Measurements from ENCODE around the gene OSER1.

Gene OSER1

DNA sequence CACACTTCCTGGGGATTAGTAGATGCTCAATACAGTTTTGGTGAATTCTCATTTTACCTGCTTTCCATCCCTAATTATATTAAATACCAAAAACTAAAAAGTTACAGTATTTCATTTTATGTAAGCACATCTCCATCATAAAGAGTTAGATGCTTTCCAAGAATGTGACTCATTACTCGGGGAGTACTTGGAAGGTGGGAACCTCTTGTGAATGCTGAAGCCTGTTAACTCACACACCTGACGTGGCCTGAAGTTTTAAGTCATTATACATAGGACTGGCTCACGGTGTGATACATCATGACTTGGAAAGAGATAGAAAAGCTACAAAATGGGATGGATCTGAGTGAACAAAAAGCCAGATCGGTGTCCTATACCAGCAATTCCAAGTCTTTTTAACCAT is 2.2 kb upstream of the OSER1 start:
- DNase-seq (ENCODE audit: low read depth, low spot score): no peak
- TF ChIP-seq CTCF (IDR thresholded peaks at IDR 0.05; ENCODE audit: insufficient read depth, low read length, missing control alignments): no peak
- CTCF ChIA-PET: interaction anchor here (0.8 to 12.4 kb wide), 13 partner anchors 10 to 472 kb away, joined by 3 to 452 read pairs (median 8); partner anchors contain the start of gene FITM2
- H3K4me3 ChIP-seq (ENCODE audit: low read depth, low read length): no peak overlapping the region
- POLR2A ChIA-PET: no interaction called here

GRCh38 chr20:44211177-44212039 is 837 bp upstream of the OSER1 start:
- ChIA-PET POLR2A (interaction anchor here (0.9 kb wide), 1 partner anchor 100 kb away, joined by 4 read pairs; the partner anchor contains the start of gene FITM2), CTCF (interaction anchor here (1.1 to 12.4 kb wide), 10 partner anchors 12 to 472 kb away, joined by 3 to 452 read pairs (median 32); partner anchors contain the start of gene FITM2)

DNA sequence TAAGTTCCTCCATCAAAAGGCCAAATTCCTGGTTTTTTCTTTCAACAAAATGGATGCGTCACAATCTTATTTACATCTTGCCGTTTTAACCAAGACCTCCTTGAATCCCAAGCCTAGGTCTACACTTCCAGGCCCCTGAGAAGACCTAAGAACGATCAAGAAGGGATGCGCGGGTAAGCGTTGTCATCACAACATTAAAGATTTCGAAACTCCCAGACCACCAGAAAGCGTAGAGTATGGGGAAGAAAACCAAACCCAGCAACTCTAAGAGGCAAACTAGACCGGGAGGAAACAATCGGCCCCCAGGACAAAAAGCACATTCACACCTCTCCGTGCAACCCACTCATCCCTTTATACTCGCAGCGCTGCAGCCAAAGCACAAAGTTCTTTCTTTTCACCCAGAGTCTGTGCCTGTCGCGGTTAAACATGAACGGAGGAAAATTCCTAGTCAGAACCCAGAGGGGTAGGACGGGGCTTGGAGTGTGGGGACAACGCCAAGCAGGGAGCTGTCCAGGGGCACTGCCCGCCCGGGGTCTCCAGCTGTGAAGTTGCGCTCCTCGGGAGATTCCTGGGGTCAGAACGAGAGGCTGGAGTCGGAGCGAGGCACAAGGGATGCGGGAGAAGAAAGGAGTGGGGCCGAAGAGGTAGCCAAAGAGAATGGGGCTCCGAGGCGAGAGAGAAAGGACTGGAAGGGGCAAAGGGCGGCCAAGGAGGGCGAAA is 725 bp downstream of the OSER1 start:
- ChIA-PET POLR2A (interaction anchor here (0.6 kb wide), 1 partner anchor 26 kb away, joined by 3 read pairs; no protein-coding TSS in a partner anchor), CTCF (interaction anchor here (1.0 to 3.0 kb wide), 3 partner anchors 21 to 93 kb away, joined by 3 to 30 read pairs (median 4); partner anchors contain the start of gene JPH2)
- DNase-seq (ENCODE audit: low read depth, low spot score): no peak
- H3K4me3 ChIP-seq (ENCODE audit: low read depth, low read length): peak overlapping the region; percentile 89
- no peak for TF ChIP-seq CTCF (IDR thresholded peaks at IDR 0.05; ENCODE audit: insufficient read depth, low read length, missing control alignments)

More at GRCh38 chr20:44211177-44212039, 837 bp upstream of the OSER1 start:
- H3K4me3 ChIP-seq (ENCODE audit: low read depth, low read length): peak overlapping the region; percentile 77
- TF ChIP-seq CTCF (IDR thresholded peaks at IDR 0.05; ENCODE audit: insufficient read depth, low read length, missing control alignments): no peak
- DNase-seq (ENCODE audit: low read depth, low spot score): no peak

DNA sequence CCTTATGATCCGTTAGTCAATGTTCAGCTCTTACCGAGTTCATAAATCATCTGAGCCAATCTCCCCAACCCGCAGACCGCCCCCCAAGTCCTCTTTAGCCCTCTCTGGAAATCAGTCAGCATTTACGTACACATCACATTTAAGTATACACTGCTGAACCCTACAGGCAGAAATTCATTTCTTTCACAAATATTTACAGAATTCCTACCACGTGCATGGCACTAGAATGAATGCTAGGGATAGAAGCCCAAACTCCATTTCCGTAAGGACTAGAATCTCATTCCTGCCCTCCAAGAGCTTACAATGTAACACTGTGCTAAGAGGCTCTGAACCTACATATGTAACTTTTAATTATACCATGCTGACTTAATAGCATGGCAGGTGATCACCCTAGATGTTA is 1.8 kb downstream of the OSER1 start:
- TF ChIP-seq CTCF (IDR thresholded peaks at IDR 0.05; ENCODE audit: insufficient read depth, low read length, missing control alignments): no peak
- ChIA-PET CTCF (interaction anchor here (0.5 to 3.0 kb wide), 6 partner anchors 9 to 253 kb away, joined by 3 to 30 read pairs (median 4); no protein-coding TSS in a partner anchor), POLR2A (interaction anchor here (0.6 kb wide), 1 partner anchor 56 kb away, joined by 3 read pairs; no protein-coding TSS in a partner anchor)
- no peak for DNase-seq (ENCODE audit: low read depth, low spot score)
- peak overlapping the region; percentile 89 for H3K4me3 ChIP-seq (ENCODE audit: low read depth, low read length)

- ChIA-PET CTCF (interaction anchor here (0.9 to 3.0 kb wide), 5 partner anchors 9 to 91 kb away, joined by 3 to 30 read pairs (median 4); no protein-coding TSS in a partner anchor), POLR2A (no interaction called here)
- DNase-seq (ENCODE audit: low read depth, low spot score): no peak
- TF ChIP-seq CTCF (IDR thresholded peaks at IDR 0.05; ENCODE audit: insufficient read depth, low read length, missing control alignments): no peak
- no peak overlapping the region for H3K4me3 ChIP-seq (ENCODE audit: low read depth, low read length)
Observed at GRCh38 chr20:44208165-44208564, 2.4 kb downstream of the OSER1 start.

All from AG04449 (cell line).